HG03354 (cell line): ENCODE results near the gene MKKS.
"Not testable (repeated sequence)": the region's sequence is repeated elsewhere in the genome, so short reads cannot be mapped to it uniquely, and the experiment has no call there.

ENCODE experiments used
- ATAC-seq: cut with Tn5 transposase; IDR thresholded peaks from one replicate; pipeline ENCODE4 v1.9.1; 2021; ENCODE audit warnings: mild to moderate bottlenecking; ENCODE audit not compliant: unreplicated experiment, poor library complexity, severe bottlenecking

MKKS gene

DNA sequence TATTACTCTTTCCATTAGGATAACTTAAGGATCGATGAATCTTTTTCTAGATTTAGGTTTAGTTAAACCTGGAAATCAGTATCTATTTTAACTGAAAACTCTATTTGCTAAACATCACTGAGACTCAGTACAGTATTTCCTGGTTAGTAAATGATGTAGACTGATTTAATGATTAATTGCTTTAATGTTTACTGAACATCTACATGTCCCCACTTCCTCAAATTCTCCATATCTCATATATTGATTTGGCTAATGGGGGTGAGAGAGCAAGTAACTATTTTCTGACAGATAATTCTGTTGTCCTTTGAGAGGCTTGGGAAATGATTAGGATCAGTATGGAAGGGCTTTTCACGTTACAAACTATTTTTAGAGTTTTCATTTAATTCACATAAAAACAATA, 10.3 kb downstream of the MKKS start:
- peak; percentile 94 for ATAC-seq

- no peak for ATAC-seq
These were observed 14.4 kb downstream of the MKKS start for GRCh38 chr20:10419550-10420133.

DNA sequence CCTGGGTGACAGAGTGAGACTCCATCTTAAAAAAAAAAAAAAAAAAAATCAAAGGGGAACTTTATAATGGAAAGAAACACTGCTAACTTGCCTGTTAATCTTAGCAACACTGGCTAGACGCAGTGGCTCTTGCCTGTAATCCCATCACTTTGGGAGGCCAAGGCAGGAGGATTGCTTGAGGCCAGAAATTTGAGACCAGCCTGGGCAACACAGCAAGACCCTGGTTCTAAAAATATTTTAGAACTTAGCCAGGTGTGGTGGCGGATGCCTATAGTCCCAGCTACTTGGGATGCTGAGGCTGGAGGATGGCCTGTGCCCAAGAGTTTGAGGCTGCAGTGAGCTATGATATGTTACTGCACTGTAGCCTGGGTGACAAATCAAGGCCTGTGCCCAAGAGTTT, 16.8 kb downstream of the MKKS start:
- ATAC-seq, result not testable (repeated sequence)

GRCh38 chr20:10415013-10415650, 18.9 kb downstream of the MKKS start:
- ATAC-seq, result no peak

- peak; percentile 81 for ATAC-seq
These were observed 21.2 kb downstream of the MKKS start for GRCh38 chr20:10412591-10413408.

DNA sequence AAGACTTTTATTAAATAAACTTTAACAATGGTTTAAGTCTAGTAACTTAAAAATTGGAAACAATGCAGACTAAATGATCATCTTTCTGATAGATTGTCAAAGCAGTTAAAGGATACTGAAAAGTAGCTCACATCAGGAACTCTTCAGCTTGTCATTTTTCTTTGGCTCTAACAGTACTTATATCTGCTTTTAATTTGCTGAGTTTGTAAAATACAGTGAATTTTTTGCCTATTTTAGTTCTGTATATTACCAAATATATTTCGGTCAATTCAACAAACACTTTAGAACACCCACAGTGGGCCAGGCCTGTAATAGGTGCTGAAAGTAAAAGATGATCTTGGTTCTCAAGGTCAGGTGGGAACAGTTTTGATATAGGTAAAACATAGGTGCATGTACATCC, 22.3 kb downstream of the MKKS start:
- no peak for ATAC-seq

GRCh38 chr20:10408108-10408813, 25.8 kb downstream of the MKKS start:
- no peak for ATAC-seq

- no peak for ATAC-seq
These were observed 29.0 kb downstream of the MKKS start for GRCh38 chr20:10404959-10405530.

DNA sequence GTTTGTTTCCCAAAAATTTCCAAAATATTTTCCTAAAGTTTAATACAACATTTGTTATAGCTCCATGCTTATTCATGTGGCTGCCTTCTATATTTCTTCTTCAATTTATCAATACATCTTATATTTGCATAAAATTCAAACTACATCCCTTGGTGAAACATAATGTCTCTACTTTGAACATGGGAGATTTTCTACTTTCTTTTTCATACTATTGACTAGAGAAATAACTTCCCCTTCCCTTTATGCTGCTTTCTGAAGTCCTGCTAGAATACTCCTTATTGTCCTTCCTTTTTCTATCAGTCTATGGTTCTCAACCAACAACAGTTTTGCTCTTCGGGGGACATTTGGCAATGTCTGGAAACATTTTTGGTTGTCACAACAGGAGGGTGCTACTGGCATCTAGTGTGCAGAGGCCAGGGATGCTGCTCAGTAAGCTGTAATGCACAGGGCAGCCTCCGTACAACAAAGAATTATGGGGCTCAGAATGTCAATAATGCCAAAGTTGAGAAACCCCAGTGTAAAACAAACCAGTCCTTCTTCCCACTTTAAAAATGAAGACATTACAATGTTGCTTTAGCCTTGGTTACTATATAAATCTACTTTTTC, 29.9 kb downstream of the MKKS start:
- peak; percentile 57 for ATAC-seq

DNA sequence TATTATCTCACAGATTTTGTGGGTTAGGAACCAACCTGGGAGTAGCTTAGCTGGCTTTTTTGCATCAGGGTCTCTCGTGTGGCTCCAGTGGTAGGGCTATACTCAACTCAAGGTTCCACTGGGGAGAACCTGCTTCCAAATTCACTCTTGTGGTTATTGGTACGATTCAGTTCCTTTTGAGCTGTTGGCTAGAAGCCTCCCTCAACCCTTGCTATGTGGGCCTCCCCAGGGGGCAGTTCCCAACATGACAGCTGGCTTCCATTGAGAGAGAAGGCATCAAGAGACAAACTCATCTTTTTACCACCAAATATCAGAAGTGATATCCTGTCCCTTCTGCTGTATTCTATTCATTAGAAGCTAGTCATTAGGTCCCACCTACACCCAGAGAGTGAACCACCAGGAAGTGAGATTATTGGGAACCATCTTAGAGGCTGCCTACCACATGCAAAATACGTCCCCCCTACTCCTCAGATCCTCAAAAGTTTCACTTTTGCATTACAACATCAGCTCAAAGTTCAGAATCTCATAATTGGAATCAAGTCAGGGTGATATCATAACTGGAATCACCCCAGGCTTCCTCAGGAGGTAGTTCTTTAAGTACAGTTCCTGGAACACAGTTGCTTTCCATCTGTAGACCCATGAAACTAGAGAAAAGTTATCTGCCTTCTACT, 30.9 kb downstream of the MKKS start:
- ATAC-seq, result no peak

GRCh38 chr20:10398834-10399369, 35.1 kb downstream of the MKKS start:
- no peak for ATAC-seq

GRCh38 chr20:10394752-10395151, 39.3 kb downstream of the MKKS start:
- ATAC-seq, result not testable (repeated sequence)

DNA sequence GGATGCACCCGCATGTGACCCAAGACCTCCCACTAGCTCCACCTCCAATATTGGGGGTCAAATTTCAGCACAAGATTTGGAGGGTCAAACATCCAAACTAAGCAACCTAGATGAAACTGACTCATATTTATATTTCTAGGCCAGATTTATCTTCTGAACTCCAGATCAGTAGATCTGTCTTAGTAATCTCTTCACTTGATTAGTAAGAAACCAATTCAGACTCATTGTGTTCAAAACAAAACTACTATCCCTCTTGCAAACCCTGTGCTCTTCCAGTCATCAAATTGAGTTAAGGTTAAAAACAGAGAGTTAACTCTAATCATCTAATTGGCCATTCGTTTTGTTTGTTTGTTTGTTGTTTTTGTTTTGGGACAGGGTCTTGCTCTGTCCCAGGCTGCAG, 43.3 kb downstream of the MKKS start:
- no peak for ATAC-seq

DNA sequence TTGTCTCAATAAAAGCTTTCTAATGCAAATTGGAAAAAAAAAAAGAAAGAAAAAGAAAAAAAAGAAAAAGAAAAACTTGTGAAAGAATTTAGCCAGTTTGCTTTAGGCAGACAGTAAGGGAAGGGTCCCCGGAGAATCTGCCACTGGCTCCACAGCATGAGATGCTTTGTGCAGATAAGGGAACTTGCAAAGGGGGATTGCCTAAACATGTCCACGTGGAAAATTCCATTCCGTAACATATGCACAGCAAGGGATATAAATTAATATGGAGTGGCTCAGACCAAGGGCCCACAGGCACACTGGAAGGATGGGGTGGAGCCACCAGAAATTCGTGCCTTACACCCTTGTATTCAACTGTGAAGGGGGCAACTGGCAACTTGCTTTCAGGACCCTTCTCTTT, 45.4 kb downstream of the MKKS start:
- ATAC-seq, result no peak

DNA sequence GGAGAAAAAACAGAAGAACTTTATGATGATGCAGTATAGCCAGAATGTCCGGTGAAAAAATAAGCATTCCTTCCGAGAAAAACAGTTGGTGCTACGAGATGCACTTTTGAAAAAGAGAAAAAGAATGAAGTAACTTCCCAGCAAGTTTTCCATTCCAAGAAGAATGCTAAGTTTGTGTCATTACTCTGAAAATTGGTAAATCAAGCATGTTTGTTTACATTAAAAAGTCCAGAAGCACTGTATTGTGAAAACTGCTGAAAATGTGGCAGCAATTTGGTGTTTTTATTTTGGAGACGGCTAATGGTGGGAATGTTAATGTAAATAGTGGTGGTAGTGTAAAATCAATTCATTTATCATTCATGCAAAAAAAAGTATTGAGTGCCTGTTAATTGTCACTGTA, 46.3 kb downstream of the MKKS start:
- no peak for ATAC-seq

DNA sequence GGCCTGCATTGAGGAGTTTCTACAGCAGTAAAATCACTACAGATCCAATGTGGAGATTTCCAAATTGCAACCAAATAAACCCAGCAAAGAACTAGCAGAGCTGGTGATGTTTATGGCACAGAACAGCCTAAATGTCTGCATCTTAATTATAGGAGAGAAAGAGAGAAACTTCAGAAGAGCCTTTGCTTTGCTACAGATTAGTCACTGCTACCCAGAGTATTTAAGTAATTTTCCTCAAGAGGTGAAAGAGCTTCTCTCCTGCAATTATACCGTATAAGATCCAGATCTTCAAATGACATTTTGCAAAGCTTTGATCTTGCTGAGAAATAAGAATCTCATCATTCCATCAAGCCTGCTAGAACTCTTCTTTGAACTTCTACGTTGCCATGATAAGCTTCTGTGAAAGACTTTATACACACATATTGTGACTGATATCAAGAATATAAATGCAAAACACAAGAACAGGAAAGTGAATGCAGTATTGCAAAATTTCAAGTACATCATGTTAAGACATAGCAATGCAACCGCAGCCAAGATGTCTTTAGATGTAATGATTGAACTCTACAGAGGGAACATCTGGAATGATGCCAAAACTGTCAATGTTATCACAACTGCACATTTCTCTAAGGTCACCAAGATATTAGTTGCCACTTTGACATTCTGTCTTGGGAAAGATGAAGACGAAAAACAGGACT, 48.0 kb downstream of the MKKS start:
- ATAC-seq, result no peak

DNA sequence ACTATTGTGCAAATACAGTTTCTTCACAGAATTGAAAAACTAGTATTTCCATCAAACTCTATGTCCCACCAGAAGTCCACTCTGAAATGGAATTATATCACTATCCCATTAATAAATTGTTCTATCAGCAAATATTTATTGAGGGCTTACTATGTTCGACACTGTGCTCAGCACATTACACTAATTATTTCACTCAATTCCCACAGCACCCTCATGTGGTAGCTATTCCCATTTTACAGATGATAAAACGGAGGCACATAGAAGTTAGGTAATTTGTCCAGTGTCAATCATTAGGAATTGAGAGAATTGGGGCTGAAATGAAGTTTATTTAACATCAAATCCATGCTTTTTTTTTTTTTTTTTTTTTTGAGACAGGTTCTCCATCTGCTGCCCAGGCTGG, 52.5 kb downstream of the MKKS start:
- no peak for ATAC-seq

- ATAC-seq, result no peak
These were observed 54.3 kb downstream of the MKKS start for GRCh38 chr20:10379761-10380160.
